ENCODE measurements around the gene AKIP1. TPM values are rescaled to one million over a fixed set of nuclear protein-coding genes. Genes with fewer than 3 reads are reported as not detected.

AKIP1 gene
- total RNA-seq, 1 experiment from 2014 or later, result 85.2 TPM

DNA sequence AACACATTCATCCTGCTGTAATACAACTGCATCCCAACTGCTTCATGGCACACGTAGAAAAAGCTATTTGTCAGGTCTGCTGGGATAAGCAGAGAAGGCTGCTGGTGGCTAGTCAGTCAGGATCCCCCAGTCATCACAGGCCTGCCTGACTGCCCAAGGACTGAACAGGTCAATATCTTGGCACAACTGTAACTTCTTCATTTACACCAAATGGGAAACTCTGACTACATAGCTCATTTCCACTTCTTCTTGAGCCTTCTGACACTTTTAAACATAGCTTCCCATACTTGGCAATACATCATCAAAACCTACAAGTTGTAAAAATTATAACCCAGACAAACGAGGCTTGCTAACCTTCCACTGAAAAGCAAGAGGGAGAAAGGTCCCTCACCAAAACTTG lies 50.4 kb downstream of the AKIP1 start:
- in situ Hi-C loops (cut with HindIII; ENCODE audit: low pct_unique_long_range_greater_than_20kb, low sequenced_read_pairs), result no loop called here
- no peak overlapping the region; the same call in 1 of the 2 replicates for H3K27ac ChIP-seq (ENCODE audit: low read length)

DNA sequence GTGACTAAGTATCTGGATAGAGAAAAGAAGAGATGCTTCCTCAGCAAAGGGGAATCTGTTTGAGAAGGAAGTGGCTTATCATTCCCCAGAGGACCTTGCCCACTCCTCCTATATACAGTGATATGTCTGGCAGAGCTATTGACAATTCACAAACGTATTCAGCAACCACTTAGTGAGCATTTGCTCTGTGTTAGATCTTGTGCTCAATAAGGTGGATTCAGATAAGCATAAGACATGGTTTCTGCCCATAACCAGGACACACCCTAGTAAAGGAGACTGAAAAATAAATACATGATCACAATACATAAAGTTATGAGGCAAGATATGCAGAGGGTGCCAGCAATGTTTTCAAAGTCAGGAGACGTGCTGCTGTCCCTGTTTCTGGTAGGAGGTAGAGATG lies 51.9 kb downstream of the AKIP1 start:
- Histone ChIP-seq H3K4me1 (ENCODE audit: control insufficient read depth, insufficient read depth, low read length) (peaks cover 31% of the 10 kb centered on the region), H3K27me3 (ENCODE audit: control insufficient read depth, insufficient read depth, low read length) (no peaks in the 10 kb centered on the region), H3K4me3 (ENCODE audit: low read depth in 2 of 2, low read length in 2 of 2) (peak overlapping the region; percentile 61 to 86), H3K9me3 (ENCODE audit: control insufficient read depth, insufficient read depth, low read depth, low read length) (no peaks in the 10 kb centered on the region), H3K36me3 (ENCODE audit: control insufficient read depth, insufficient read depth, low read length) (no peaks in the 10 kb centered on the region; the same call in 1 of the 2 replicates), H3K27ac (ENCODE audit: low read length) (peak overlapping the region; percentile 93)
- TF ChIP-seq, protein P1, sequence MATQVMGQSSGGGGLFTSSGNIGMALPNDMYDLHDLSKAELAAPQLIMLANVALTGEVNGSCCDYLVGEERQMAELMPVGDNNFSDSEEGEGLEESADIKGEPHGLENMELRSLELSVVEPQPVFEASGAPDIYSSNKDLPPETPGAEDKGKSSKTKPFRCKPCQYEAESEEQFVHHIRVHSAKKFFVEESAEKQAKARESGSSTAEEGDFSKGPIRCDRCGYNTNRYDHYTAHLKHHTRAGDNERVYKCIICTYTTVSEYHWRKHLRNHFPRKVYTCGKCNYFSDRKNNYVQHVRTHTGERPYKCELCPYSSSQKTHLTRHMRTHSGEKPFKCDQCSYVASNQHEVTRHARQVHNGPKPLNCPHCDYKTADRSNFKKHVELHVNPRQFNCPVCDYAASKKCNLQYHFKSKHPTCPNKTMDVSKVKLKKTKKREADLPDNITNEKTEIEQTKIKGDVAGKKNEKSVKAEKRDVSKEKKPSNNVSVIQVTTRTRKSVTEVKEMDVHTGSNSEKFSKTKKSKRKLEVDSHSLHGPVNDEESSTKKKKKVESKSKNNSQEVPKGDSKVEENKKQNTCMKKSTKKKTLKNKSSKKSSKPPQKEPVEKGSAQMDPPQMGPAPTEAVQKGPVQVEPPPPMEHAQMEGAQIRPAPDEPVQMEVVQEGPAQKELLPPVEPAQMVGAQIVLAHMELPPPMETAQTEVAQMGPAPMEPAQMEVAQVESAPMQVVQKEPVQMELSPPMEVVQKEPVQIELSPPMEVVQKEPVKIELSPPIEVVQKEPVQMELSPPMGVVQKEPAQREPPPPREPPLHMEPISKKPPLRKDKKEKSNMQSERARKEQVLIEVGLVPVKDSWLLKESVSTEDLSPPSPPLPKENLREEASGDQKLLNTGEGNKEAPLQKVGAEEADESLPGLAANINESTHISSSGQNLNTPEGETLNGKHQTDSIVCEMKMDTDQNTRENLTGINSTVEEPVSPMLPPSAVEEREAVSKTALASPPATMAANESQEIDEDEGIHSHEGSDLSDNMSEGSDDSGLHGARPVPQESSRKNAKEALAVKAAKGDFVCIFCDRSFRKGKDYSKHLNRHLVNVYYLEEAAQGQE (IDR thresholded peaks at IDR 0.05; ENCODE audit: insufficient read depth in 1 of 2, low read depth in 2 of 2, low read length in 1 of 2), result no peak
- TF ChIP-seq, protein P2, sequence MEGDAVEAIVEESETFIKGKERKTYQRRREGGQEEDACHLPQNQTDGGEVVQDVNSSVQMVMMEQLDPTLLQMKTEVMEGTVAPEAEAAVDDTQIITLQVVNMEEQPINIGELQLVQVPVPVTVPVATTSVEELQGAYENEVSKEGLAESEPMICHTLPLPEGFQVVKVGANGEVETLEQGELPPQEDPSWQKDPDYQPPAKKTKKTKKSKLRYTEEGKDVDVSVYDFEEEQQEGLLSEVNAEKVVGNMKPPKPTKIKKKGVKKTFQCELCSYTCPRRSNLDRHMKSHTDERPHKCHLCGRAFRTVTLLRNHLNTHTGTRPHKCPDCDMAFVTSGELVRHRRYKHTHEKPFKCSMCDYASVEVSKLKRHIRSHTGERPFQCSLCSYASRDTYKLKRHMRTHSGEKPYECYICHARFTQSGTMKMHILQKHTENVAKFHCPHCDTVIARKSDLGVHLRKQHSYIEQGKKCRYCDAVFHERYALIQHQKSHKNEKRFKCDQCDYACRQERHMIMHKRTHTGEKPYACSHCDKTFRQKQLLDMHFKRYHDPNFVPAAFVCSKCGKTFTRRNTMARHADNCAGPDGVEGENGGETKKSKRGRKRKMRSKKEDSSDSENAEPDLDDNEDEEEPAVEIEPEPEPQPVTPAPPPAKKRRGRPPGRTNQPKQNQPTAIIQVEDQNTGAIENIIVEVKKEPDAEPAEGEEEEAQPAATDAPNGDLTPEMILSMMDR (IDR thresholded peaks at IDR 0.05), result no peak
- TF ChIP-seq SIN3A (IDR thresholded peaks at IDR 0.05; ENCODE audit: borderline replicate concordance, insufficient read depth, low read depth, low read length), result no peak
- TF ChIP-seq TCF7L2 (IDR thresholded peaks at IDR 0.05; ENCODE audit: low read depth, low read length), result no peak
- no peak for TF ChIP-seq POLR2AphosphoS5 (IDR thresholded peaks at IDR 0.05; ENCODE audit: low read depth, low read length)
- CTCF ChIA-PET, result no interaction called here
- BruUV-seq (replicated peaks), result TSS peak; percentile 71
- in situ Hi-C loops (cut with HindIII; ENCODE audit: low pct_unique_long_range_greater_than_20kb, low sequenced_read_pairs) (no loop called here), intact Hi-C loops (cut with micrococcal nuclease; ENCODE audit: unreplicated experiment) (no loop called here)
- ATAC-seq (no peak), DNase-seq (ENCODE audit: low read depth, low spot score) (no peak)
- POLR2A ChIA-PET, result no interaction called here

More for the DNA sequence above, 50.4 kb downstream of the AKIP1 start:
- ATAC-seq (no peak), DNase-seq (ENCODE audit: low read depth, low spot score) (no peak)
- H3K9me3 ChIP-seq (ENCODE audit: control insufficient read depth, insufficient read depth, low read depth, low read length), result no peaks in the 10 kb centered on the region
- ChIA-PET POLR2A (no interaction called here), CTCF (interaction anchor here (0.6 to 0.8 kb wide), 2 partner anchors 20 to 46 kb away, joined by 3 to 4 read pairs; no protein-coding TSS in a partner anchor)
- H3K27me3 ChIP-seq (ENCODE audit: control insufficient read depth, insufficient read depth, low read length), result no peaks in the 10 kb centered on the region
- no peaks in the 10 kb centered on the region; the same call in 1 of the 2 replicates for H3K36me3 ChIP-seq (ENCODE audit: control insufficient read depth, insufficient read depth, low read length)
- peaks cover 31% of the 10 kb centered on the region for H3K4me1 ChIP-seq (ENCODE audit: control insufficient read depth, insufficient read depth, low read length)
- intact Hi-C loops (cut with micrococcal nuclease; ENCODE audit: unreplicated experiment), result no loop called here
- no TSS peak for BruUV-seq (replicated peaks)
- TF ChIP-seq POLR2AphosphoS5 (IDR thresholded peaks at IDR 0.05; ENCODE audit: low read depth, low read length) (no peak), TCF7L2 (IDR thresholded peaks at IDR 0.05; ENCODE audit: low read depth, low read length) (no peak)
- TF ChIP-seq, protein P1 (IDR thresholded peaks at IDR 0.05; ENCODE audit: insufficient read depth in 1 of 2, low read depth in 2 of 2, low read length in 1 of 2), result no peak
- no peak overlapping the region for H3K4me3 ChIP-seq (ENCODE audit: low read depth in 2 of 2, low read length in 2 of 2)

All from Panc1 (cell line).